Natural killer cell (primary cell): Measurements from ENCODE around the gene AP3D1. TPM values are rescaled to one million over a fixed set of nuclear protein-coding genes. Genes with fewer than 3 reads are reported as not detected.

Experiments
- ATAC-seq, 3 donors: fragments of 150-1000 bp in 2 of 3; fragments of 200-7000 bp in 1 of 3; cut with Tn5 transposase; 1 replicate in 1 of 3; 2 replicates in 2 of 3; pipeline ENCODE4 v1.10.0; 2021; ENCODE audit warnings: mild to moderate bottlenecking in 2 of 3, moderate library complexity in 2 of 3
- DNase-seq, 2 donors: peaks; one replicate each; pipeline versions ENCODE4 v3.0.0 to v3.0.0-alpha.2; 2013 to 2021; ENCODE audit warnings: mixed read lengths in 1 of 2
- H3K27ac ChIP-seq: one replicate; pipeline ENCODE4 v1.5.1; 2013; ENCODE audit warnings: mild to moderate bottlenecking, low read length
- H3K27me3 ChIP-seq: one replicate; pipeline ENCODE4 v1.6.1; 2013; ENCODE audit warnings: low read length; ENCODE audit not compliant: control insufficient read depth, insufficient read depth
- H3K36me3 ChIP-seq: one replicate; pipeline ENCODE4 v1.6.1; 2013; ENCODE audit warnings: low read length; ENCODE audit not compliant: control insufficient read depth, insufficient read depth
- H3K4me1 ChIP-seq: one replicate; pipeline ENCODE4 v1.6.1; 2013; ENCODE audit warnings: low read length; ENCODE audit not compliant: control insufficient read depth, insufficient read depth
- H3K4me3 ChIP-seq: one replicate; pipeline ENCODE4 v1.5.1; 2013; ENCODE audit warnings: low read length
- H3K9me3 ChIP-seq: one replicate; pipeline ENCODE4 v1.6.1; 2013; ENCODE audit warnings: low read length; ENCODE audit not compliant: control insufficient read depth, insufficient read depth
- H3K27ac Mint-ChIP-seq, 2 donors: one replicate each; pipeline ENCODE4 v1.8.0; 2022; ENCODE audit warnings: mild to moderate bottlenecking in 2 of 2, mixed read lengths in 2 of 2, moderate library complexity in 1 of 2
- H3K27me3 Mint-ChIP-seq, 2 donors: one replicate each; pipeline ENCODE4 v1.8.0; 2022; ENCODE audit warnings: low read depth in 2 of 2, mixed read lengths in 2 of 2
- H3K36me3 Mint-ChIP-seq: one replicate; pipeline ENCODE4 v1.8.0; 2022; ENCODE audit warnings: mixed read lengths
- H3K4me1 Mint-ChIP-seq, 2 donors: one replicate each; pipeline ENCODE4 v1.8.0; 2022; ENCODE audit warnings: mixed read lengths in 2 of 2
- H3K4me3 Mint-ChIP-seq: one replicate; pipeline ENCODE4 v1.8.0; 2022; ENCODE audit warnings: mild to moderate bottlenecking, moderate library complexity, mixed read lengths
- H3K9me3 Mint-ChIP-seq, 2 donors: one replicate each; pipeline ENCODE4 v1.8.0; 2022; ENCODE audit warnings: mixed read lengths in 2 of 2
- WGBS: methylation state at CpG from one replicate; pipeline ENCODE4 v1.1.7; 2013; ENCODE audit warnings: missing lambda C conversion rate; ENCODE audit not compliant: insufficient coverage; 5-methylcytosine and 5-hydroxymethylcytosine counted together
- intact Hi-C: fragments of 100-400 bp; cut with micrococcal nuclease; formaldehyde crosslinking; loops from one replicate; pipeline ENCODE4 v1.14.2; 2022
- total RNA-seq, 4 donors: library from RNA; stranded (reverse); fragments of 120-200 nt in 1 of 4; gene quantifications; one replicate each; pipeline versions ENCODE4 v1.2.3 to v1.2.4, GENCODE V29; 2013 to 2022
- TF ChIP-seq, protein P1 (sequence below): fragments of 200-600 bp; IDR thresholded peaks from one replicate; pipeline ENCODE4 v1.8.0; 2022; ENCODE audit warnings: antibody characterized with exemption

Gene AP3D1
- total RNA-seq, 3 donors from 2014 or later (not counting 1 experiment from before 2014, with no cell fraction given), result 74.6 to 93.1 (median 87.5) TPM

DNA sequence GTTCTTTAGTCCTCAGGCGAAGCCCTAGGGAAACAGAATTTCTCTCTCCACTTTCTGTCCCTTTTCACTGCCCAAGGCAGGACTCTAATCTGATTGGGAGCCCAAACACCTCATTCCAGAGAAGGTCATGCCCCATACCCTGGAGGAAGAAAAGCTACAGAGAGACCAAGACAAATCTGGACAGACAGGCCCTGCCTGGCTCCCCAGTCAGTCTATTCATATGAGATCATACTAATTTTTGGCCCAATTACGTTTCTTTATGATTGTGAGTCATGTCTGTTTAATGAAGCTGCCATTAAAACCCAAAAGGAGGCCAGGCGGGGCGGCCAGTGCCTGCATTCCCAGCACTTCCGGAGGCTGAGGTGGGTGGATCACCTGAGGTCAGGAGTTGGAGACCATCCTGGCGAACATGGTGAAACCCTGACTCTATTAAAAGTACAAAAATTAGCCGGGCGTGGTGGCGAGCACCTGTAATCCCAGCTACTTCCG is 3.3 kb upstream of the AP3D1 start:
- Mint-ChIP-seq H3K9me3 (no peaks in the 10 kb centered on the region), H3K27ac (no peak overlapping the region), H3K4me3 (no peak overlapping the region), H3K27me3 (no peaks in the 10 kb centered on the region), H3K36me3 (no peaks in the 10 kb centered on the region), H3K4me1 (peaks cover 21 to 30% of the 10 kb centered on the region in 2 donors)
- Histone ChIP-seq H3K36me3 (no peaks in the 10 kb centered on the region), H3K27me3 (no peaks in the 10 kb centered on the region), H3K4me3 (no peak overlapping the region), H3K4me1 (peaks cover 22% of the 10 kb centered on the region), H3K9me3 (no peaks in the 10 kb centered on the region), H3K27ac (no peak overlapping the region)
- no peak for ATAC-seq
- 90% methylated on average over 10 of the region's 10 CpGs for WGBS
- TF ChIP-seq, protein P1, sequence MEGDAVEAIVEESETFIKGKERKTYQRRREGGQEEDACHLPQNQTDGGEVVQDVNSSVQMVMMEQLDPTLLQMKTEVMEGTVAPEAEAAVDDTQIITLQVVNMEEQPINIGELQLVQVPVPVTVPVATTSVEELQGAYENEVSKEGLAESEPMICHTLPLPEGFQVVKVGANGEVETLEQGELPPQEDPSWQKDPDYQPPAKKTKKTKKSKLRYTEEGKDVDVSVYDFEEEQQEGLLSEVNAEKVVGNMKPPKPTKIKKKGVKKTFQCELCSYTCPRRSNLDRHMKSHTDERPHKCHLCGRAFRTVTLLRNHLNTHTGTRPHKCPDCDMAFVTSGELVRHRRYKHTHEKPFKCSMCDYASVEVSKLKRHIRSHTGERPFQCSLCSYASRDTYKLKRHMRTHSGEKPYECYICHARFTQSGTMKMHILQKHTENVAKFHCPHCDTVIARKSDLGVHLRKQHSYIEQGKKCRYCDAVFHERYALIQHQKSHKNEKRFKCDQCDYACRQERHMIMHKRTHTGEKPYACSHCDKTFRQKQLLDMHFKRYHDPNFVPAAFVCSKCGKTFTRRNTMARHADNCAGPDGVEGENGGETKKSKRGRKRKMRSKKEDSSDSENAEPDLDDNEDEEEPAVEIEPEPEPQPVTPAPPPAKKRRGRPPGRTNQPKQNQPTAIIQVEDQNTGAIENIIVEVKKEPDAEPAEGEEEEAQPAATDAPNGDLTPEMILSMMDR, result no peak
- intact Hi-C loops, result loop anchor here (5.0 to 10.0 kb wide), 2 partner anchors 80 to 163 kb away; partner anchors contain the start of genes PLEKHJ1 and SF3A2
- no peak for DNase-seq

DNA sequence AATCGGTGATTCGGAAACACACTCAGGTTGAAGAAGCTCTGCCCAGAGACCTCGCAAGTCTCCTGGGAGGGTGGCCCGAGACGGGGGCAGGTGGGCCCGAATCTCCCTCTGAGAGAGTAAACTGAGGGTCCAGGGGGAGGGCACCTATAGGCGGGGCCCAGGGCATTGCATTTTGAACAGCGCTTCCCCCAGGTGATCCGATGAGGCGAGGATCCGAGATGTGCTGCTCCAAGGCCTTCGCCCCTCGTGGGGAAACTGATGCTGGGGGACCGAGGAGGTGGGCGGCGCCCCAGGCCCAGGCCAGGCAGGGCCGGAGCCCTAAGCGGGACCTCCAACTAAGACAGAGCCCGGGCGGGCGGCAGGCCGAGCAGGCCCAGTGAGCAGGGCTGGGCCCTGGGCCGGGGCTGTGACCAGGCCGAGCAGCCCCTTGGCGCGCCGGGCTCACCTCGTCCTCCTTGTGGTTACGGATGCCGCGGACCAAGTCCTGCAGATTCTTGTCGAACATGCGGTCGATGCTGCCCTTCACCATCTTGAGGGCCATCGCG is 500 bp downstream of the AP3D1 start:
- intact Hi-C loops, result loop anchor here (1.0 to 10.0 kb wide), 3 partner anchors 18 to 84 kb away; partner anchors contain the start of genes IZUMO4, MOB3A, PLEKHJ1 and SF3A2
- H3K36me3 ChIP-seq, result no peaks in the 10 kb centered on the region
- Mint-ChIP-seq H3K4me1 (peaks cover 23 to 39% of the 10 kb centered on the region in 2 donors), H3K4me3 (peak overlapping the region; percentile 75), H3K27me3 (no peaks in the 10 kb centered on the region), H3K27ac (peak overlapping the region; percentile 74 to 79), H3K9me3 (no peaks in the 10 kb centered on the region), H3K36me3 (no peaks in the 10 kb centered on the region)
- H3K27ac ChIP-seq, result peak overlapping the region; percentile 51
- TF ChIP-seq, protein P1, result no peak
- ATAC-seq (peak in 2 of 3 donors; percentile 1), DNase-seq (peak in 1 of 2 donors; percentile 31)
- under 1% methylated on average over 36 of the region's 36 CpGs for WGBS
- H3K4me1 ChIP-seq, result peaks cover 36% of the 10 kb centered on the region
- H3K9me3 ChIP-seq, result no peaks in the 10 kb centered on the region
- H3K4me3 ChIP-seq, result peak overlapping the region; percentile 44
- no peaks in the 10 kb centered on the region for H3K27me3 ChIP-seq

GRCh38 chr19:2149980-2150793 is 1.2 kb downstream of the AP3D1 start:
- peak overlapping the region; percentile 44 for H3K4me3 ChIP-seq
- TF ChIP-seq, protein P1, result no peak
- H3K27ac Mint-ChIP-seq, result peak overlapping the region; percentile 74 to 79
- peak overlapping the region; percentile 75 for H3K4me3 Mint-ChIP-seq
- no peaks in the 10 kb centered on the region for H3K27me3 Mint-ChIP-seq
- H3K27me3 ChIP-seq, result no peaks in the 10 kb centered on the region
- H3K36me3 ChIP-seq, result peaks cover 6% of the 10 kb centered on the region
- WGBS, result 19% methylated on average over 30 of the region's 30 CpGs
- H3K27ac ChIP-seq, result peak overlapping the region; percentile 51
- intact Hi-C loops, result loop anchor here (2.0 to 10.0 kb wide), 2 partner anchors 19 to 85 kb away; partner anchors contain the start of genes PLEKHJ1 and SF3A2
- H3K4me1 ChIP-seq, result peaks cover 42% of the 10 kb centered on the region
- H3K36me3 Mint-ChIP-seq, result no peaks in the 10 kb centered on the region
- DNase-seq (peak in 1 of 2 donors; percentile 32), ATAC-seq (no peak)
- no peaks in the 10 kb centered on the region for H3K9me3 ChIP-seq
- H3K4me1 Mint-ChIP-seq, result peaks cover 29 to 46% of the 10 kb centered on the region in 2 donors
- H3K9me3 Mint-ChIP-seq, result no peaks in the 10 kb centered on the region
